K562 (cell line): ENCODE measurements around the gene SP6. TPM values are rescaled to one million over a fixed set of nuclear protein-coding genes. Genes with fewer than 3 reads are reported as not detected.

ENCODE experiments used
- CSDE1 ChIP-seq, 2 experiments: fragments of 450-650 bp; IDR thresholded peaks; 2 replicates each; pipeline ENCODE4 v1.6.1; 2016; ENCODE audit warnings: mild to moderate bottlenecking in 1 of 2
- EGR1 ChIP-seq: fragments of 450-650 bp; conservative IDR thresholded peaks from 2 replicates; pipeline ENCODE4 v1.6.1; 2017; ENCODE audit warnings: mild to moderate bottlenecking
- GTF2E2 ChIP-seq: fragments of 200-800 bp; sonication (Bioruptor generic); IDR thresholded peaks from 2 replicates; pipeline ENCODE4 v1.6.1; 2016; ENCODE audit warnings: missing genetic modification characterization, missing compliant biosample characterization
- MAFK ChIP-seq: IDR thresholded peaks from 2 replicates; pipeline ENCODE4 v1.6.1; 2011; ENCODE audit warnings: low read length, improper control_type of control experiment
- NCOR1 ChIP-seq: fragments of 450-650 bp; IDR thresholded peaks from 2 replicates; pipeline ENCODE4 v1.6.1; 2016; ENCODE audit warnings: mild to moderate bottlenecking, moderate library complexity
- NR3C1 ChIP-seq: sonication (generic); formaldehyde crosslinking; IDR thresholded peaks from 2 replicates; pipeline ENCODE4 v1.8.1; 2022; ENCODE audit warnings: missing genetic modification reagents
- PCBP2 ChIP-seq: fragments of 200-400 bp; formaldehyde crosslinking; IDR thresholded peaks from 2 replicates; pipeline ENCODE4 v1.6.1; 2018; ENCODE audit warnings: low read length, low read depth, mild to moderate bottlenecking, moderate library complexity; ENCODE audit not compliant: poor library complexity, severe bottlenecking
- PURB ChIP-seq: sonication (generic); formaldehyde crosslinking; IDR thresholded peaks from 2 replicates; pipeline ENCODE4 v1.9.0; 2021; ENCODE audit warnings: low read depth, mild to moderate bottlenecking, missing genetic modification reagents
- ZNF133 ChIP-seq: fragments of 250-450 bp; sonication (Bioruptor Pico); IDR thresholded peaks from 2 replicates; pipeline ENCODE4 v1.4.0; 2020; ENCODE audit warnings: mild to moderate bottlenecking
- ZNF436 ChIP-seq: fragments of 250-450, 450-650 bp; sonication (Bioruptor Pico); formaldehyde crosslinking; IDR thresholded peaks from 2 replicates; pipeline ENCODE4 v1.7.0; 2020; ENCODE audit warnings: mild to moderate bottlenecking
- polyA plus RNA-seq, 8 experiments: library from polyadenylated mRNA; depleted of rRNA in 4 of 8; stranded (reverse) in 5 of 8; unstranded in 3 of 8; fragments of >200 nt; fragmentation: Nextera tagmentation in 2 of 8; fragmentation: Illumina TruSeq in 1 of 8; extraction: Ambion mirVana in 2 of 8; extraction: Trizol in 1 of 8; gene quantifications; 2 replicates each; pipeline versions ENCODE4 v1.2.1 to v1.2.3, GENCODE V29; 2011 to 2014; ENCODE audit warnings: inconsistent platforms in 1 of 8, missing spikeins in 1 of 8
- total RNA-seq, 7 experiments: library from RNA; depleted of rRNA in 6 of 7; stranded (reverse); fragments of >200 nt in 6 of 7; fragmentation: Illumina TruSeq in 2 of 7; extraction: Trizol in 2 of 7; gene quantifications; 2 replicates each; pipeline versions ENCODE4 v1.2.1 to v1.2.3, GENCODE V29; 2011 to 2021; ENCODE audit warnings: low replicate concordance in 1 of 7
- TF ChIP-seq, protein P1 (sequence below): fragments of 450-650 bp; IDR thresholded peaks from 2 replicates; pipeline ENCODE4 v1.6.1; 2016; ENCODE audit warnings: mild to moderate bottlenecking, moderate library complexity

SP6 gene
- total and polyA plus RNA-seq, 9 of the 15 experiments (the other 6 are each of a cell fraction or from before 2014, with no cell fraction given) = 0.11 to 7.9 (median 2.2) TPM

DNA sequence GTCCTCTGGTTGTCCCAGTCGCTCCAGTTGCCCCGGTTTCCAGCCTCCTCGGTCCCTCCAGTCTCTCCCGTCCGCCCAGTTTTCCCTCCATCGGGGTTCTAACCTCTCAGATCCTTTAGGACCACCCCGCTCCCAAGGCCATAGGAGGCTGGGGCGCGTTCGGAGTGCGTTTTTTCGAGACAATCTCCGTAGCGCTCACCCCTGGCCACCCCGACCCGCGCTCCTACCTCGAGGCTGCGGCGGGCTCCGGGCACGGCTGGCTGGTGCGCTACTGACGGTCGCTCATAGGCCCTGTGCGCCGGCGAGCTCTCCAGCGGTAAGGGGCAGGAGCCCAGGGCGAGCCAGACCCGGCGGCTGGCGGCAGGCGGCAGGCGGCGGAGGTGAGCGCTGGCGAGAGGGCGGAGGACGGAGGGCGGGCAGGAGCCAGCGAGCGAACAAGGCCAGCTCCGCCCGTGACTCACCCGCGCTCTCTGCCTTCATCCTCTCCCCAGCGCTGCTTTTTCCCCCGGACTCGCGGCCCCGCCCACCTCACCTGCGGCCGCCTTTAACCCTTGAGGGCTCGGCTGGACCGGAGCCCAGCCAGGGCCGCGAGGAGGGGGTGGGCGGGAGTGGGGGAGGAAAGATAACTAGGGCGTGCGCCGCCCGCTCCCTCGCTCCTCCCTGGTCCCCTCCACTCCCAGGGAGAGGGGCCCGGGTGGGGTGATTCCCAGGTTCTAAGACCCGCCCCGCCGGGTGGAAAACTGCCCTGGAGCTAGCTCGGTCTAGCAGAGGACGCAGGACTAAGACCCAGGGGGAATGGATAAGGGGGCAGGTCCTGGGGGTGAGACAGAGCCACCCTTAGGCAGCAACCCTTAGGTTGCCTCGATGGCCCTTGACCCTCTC is at the start of gene SP6 (continued):
- TF ChIP-seq PURB (CRISPR knock-in tag) = no peak
- TF ChIP-seq EGR1 = peak; percentile 80
- no peak for TF ChIP-seq MAFK
- no peak for TF ChIP-seq ZNF133
- TF ChIP-seq GTF2E2 (tag) = peak; percentile 52; the same call in 1 of the 2 replicates
- no peak for TF ChIP-seq NR3C1 (CRISPR knock-in tag)
- TF ChIP-seq NCOR1 = no peak
- TF ChIP-seq CSDE1 (IDR thresholded peaks at IDR 0.05) = no peak
- no peak for TF ChIP-seq PCBP2
- TF ChIP-seq ZNF436 (CRISPR knock-in tag) = no peak
- TF ChIP-seq, protein P1, sequence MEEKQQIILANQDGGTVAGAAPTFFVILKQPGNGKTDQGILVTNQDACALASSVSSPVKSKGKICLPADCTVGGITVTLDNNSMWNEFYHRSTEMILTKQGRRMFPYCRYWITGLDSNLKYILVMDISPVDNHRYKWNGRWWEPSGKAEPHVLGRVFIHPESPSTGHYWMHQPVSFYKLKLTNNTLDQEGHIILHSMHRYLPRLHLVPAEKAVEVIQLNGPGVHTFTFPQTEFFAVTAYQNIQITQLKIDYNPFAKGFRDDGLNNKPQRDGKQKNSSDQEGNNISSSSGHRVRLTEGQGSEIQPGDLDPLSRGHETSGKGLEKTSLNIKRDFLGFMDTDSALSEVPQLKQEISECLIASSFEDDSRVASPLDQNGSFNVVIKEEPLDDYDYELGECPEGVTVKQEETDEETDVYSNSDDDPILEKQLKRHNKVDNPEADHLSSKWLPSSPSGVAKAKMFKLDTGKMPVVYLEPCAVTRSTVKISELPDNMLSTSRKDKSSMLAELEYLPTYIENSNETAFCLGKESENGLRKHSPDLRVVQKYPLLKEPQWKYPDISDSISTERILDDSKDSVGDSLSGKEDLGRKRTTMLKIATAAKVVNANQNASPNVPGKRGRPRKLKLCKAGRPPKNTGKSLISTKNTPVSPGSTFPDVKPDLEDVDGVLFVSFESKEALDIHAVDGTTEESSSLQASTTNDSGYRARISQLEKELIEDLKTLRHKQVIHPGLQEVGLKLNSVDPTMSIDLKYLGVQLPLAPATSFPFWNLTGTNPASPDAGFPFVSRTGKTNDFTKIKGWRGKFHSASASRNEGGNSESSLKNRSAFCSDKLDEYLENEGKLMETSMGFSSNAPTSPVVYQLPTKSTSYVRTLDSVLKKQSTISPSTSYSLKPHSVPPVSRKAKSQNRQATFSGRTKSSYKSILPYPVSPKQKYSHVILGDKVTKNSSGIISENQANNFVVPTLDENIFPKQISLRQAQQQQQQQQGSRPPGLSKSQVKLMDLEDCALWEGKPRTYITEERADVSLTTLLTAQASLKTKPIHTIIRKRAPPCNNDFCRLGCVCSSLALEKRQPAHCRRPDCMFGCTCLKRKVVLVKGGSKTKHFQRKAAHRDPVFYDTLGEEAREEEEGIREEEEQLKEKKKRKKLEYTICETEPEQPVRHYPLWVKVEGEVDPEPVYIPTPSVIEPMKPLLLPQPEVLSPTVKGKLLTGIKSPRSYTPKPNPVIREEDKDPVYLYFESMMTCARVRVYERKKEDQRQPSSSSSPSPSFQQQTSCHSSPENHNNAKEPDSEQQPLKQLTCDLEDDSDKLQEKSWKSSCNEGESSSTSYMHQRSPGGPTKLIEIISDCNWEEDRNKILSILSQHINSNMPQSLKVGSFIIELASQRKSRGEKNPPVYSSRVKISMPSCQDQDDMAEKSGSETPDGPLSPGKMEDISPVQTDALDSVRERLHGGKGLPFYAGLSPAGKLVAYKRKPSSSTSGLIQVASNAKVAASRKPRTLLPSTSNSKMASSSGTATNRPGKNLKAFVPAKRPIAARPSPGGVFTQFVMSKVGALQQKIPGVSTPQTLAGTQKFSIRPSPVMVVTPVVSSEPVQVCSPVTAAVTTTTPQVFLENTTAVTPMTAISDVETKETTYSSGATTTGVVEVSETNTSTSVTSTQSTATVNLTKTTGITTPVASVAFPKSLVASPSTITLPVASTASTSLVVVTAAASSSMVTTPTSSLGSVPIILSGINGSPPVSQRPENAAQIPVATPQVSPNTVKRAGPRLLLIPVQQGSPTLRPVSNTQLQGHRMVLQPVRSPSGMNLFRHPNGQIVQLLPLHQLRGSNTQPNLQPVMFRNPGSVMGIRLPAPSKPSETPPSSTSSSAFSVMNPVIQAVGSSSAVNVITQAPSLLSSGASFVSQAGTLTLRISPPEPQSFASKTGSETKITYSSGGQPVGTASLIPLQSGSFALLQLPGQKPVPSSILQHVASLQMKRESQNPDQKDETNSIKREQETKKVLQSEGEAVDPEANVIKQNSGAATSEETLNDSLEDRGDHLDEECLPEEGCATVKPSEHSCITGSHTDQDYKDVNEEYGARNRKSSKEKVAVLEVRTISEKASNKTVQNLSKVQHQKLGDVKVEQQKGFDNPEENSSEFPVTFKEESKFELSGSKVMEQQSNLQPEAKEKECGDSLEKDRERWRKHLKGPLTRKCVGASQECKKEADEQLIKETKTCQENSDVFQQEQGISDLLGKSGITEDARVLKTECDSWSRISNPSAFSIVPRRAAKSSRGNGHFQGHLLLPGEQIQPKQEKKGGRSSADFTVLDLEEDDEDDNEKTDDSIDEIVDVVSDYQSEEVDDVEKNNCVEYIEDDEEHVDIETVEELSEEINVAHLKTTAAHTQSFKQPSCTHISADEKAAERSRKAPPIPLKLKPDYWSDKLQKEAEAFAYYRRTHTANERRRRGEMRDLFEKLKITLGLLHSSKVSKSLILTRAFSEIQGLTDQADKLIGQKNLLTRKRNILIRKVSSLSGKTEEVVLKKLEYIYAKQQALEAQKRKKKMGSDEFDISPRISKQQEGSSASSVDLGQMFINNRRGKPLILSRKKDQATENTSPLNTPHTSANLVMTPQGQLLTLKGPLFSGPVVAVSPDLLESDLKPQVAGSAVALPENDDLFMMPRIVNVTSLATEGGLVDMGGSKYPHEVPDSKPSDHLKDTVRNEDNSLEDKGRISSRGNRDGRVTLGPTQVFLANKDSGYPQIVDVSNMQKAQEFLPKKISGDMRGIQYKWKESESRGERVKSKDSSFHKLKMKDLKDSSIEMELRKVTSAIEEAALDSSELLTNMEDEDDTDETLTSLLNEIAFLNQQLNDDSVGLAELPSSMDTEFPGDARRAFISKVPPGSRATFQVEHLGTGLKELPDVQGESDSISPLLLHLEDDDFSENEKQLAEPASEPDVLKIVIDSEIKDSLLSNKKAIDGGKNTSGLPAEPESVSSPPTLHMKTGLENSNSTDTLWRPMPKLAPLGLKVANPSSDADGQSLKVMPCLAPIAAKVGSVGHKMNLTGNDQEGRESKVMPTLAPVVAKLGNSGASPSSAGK = peak; percentile 61; the same call in 1 of the 2 replicates
